GM12892 (cell line): ENCODE measurements around the gene PAK6.

Experiments used
- POLR2A ChIP-seq: IDR thresholded peaks from 2 replicates; pipeline ENCODE4 v1.6.1; 2011; ENCODE audit warnings: low read depth, low read length, control low read depth
- POLR2AphosphoS5 ChIP-seq: IDR thresholded peaks from 2 replicates; pipeline ENCODE4 v1.6.1; 2011; ENCODE audit warnings: low read depth, low read length, control low read depth

DNA sequence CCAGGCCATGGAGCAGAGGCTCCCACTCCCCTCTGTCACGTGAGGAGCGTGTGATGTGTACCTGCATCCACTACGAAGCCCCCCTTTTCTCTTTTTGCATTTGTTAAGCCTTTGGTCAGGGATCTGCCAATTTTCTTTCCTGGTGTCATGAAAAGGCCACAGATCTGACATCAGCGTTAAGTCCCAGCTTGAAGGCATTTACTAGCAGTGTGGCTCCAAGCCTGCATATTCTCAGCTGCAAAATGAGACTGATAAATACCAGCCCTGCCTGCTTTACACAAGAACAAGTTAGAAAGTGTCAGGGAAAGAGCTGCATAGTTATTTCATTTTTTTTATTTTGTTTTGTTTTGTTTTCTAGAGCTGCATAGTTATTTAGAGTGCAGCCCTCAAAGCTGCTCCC, 46.3 kb downstream of the PAK6 start:
- no peak for TF ChIP-seq POLR2AphosphoS5
- TF ChIP-seq POLR2A: no peak
